OCI-LY1 (cell line): ENCODE measurements around the gene DTD2.
A peak's percentile ranks its signal among the peaks of the same experiment; 100 is the strongest.

ENCODE experiments used
- H2AFZ ChIP-seq: fragments of 200-600 bp; sonication (generic), shearing (Covaris generic); 2 replicates; pipeline ENCODE4 v1.6.0; 2014; ENCODE audit warnings: antibody characterized with exemption, mild to moderate bottlenecking, low read length
- H3F3A ChIP-seq: fragments of 200-600 bp; sonication (generic), shearing (Covaris generic); 2 replicates; pipeline ENCODE4 v1.6.0; 2014; ENCODE audit warnings: mild to moderate bottlenecking, antibody characterized with exemption, low read length, moderate library complexity; ENCODE audit not compliant: insufficient read depth
- H3K27ac ChIP-seq: fragments of 200-600 bp; sonication (generic); 2 replicates; pipeline ENCODE4 v1.5.1; 2014; ENCODE audit warnings: low read length, mixed run types, mild to moderate bottlenecking, low read depth; ENCODE audit not compliant: poor library complexity, severe bottlenecking
- H3K27me3 ChIP-seq: fragments of 200-600 bp; sonication (generic); 2 replicates; pipeline ENCODE4 v1.6.0; 2014; ENCODE audit warnings: antibody characterized with exemption, mild to moderate bottlenecking, low read length, moderate library complexity; ENCODE audit not compliant: insufficient read depth
- H3K36me3 ChIP-seq: fragments of 200-600 bp; sonication (generic); 2 replicates; pipeline ENCODE4 v1.6.1; 2014; ENCODE audit warnings: mild to moderate bottlenecking, antibody characterized with exemption, low read length, moderate library complexity, mixed read lengths; ENCODE audit not compliant: insufficient read depth
- H3K4me1 ChIP-seq: fragments of 200-600 bp; sonication (generic); 2 replicates; pipeline ENCODE4 v1.5.1; 2014; ENCODE audit warnings: mild to moderate bottlenecking, low read length, moderate library complexity; ENCODE audit not compliant: insufficient read depth, severe bottlenecking
- H3K4me2 ChIP-seq: fragments of 200-600 bp; sonication (generic), shearing (Covaris generic); 2 replicates; pipeline ENCODE4 v1.6.1; 2014; ENCODE audit warnings: low read length
- H3K4me3 ChIP-seq: fragments of 200-600 bp; sonication (generic); 2 replicates; pipeline ENCODE4 v1.5.1; 2014; ENCODE audit warnings: low read length, low read depth, mild to moderate bottlenecking, mixed read lengths; ENCODE audit not compliant: poor library complexity, severe bottlenecking
- H3K79me2 ChIP-seq: fragments of 200-600 bp; shearing (Covaris generic); 2 replicates; pipeline ENCODE4 v1.6.1; 2016; ENCODE audit warnings: mixed run types, low read length, mixed read lengths; ENCODE audit not compliant: insufficient read depth
- H3K9ac ChIP-seq: fragments of 200-600 bp; sonication (generic), shearing (Covaris generic); 2 replicates; pipeline ENCODE4 v1.6.1; 2014; ENCODE audit warnings: mild to moderate bottlenecking, low read length, mixed read lengths
- H3K9me2 ChIP-seq: fragments of 200-600 bp; sonication (generic), shearing (Covaris generic); 2 replicates; pipeline ENCODE4 v1.6.1; 2014; ENCODE audit warnings: low read depth, mild to moderate bottlenecking, low read length, mixed read lengths
- H3K9me3 ChIP-seq: fragments of 200-600 bp; shearing (Covaris generic); 2 replicates; pipeline ENCODE4 v1.6.1; 2014; ENCODE audit warnings: low read length, mixed read lengths
- H4K20me1 ChIP-seq: fragments of 200-600 bp; sonication (generic), shearing (Covaris generic); 2 replicates; pipeline ENCODE4 v1.6.0; 2016; ENCODE audit warnings: mild to moderate bottlenecking, low read length; ENCODE audit not compliant: insufficient read depth
- EZH2 ChIP-seq: fragments of 200-600 bp; sonication (generic), shearing (Covaris generic); IDR thresholded peaks from 2 replicates; pipeline ENCODE4 v1.8.0; 2017; ENCODE audit warnings: borderline replicate concordance, mixed run types, mild to moderate bottlenecking, antibody characterized with exemption, low read length, moderate library complexity, mixed read lengths
- TF ChIP-seq, protein P1 (sequence below): fragments of 200-600 bp; sonication (generic), shearing (Covaris generic); IDR thresholded peaks from 2 replicates; pipeline ENCODE4 v1.5.1; 2017; ENCODE audit warnings: mild to moderate bottlenecking, antibody characterized with exemption, low read length, moderate library complexity, mixed read lengths

Gene DTD2

GRCh38 chr14:31410048-31410650 is 47.2 kb downstream of the DTD2 start:
- H3K9ac ChIP-seq = peak overlapping the region; percentile 53
- H3K79me2 ChIP-seq = 0 out of 2 replicates have a peak, but pooled peaks cover 4% of the 10 kb centered on the region
- no peaks in the 10 kb centered on the region for H3K27me3 ChIP-seq
- H3K36me3 ChIP-seq = no peaks in the 10 kb centered on the region
- H3K4me1 ChIP-seq = peaks cover 33% of the 10 kb centered on the region
- H3K9me3 ChIP-seq = no peaks in the 10 kb centered on the region
- H3F3A ChIP-seq = no peaks in the 10 kb centered on the region
- H3K27ac ChIP-seq = peak overlapping the region; percentile 70
- TF ChIP-seq, protein P1, sequence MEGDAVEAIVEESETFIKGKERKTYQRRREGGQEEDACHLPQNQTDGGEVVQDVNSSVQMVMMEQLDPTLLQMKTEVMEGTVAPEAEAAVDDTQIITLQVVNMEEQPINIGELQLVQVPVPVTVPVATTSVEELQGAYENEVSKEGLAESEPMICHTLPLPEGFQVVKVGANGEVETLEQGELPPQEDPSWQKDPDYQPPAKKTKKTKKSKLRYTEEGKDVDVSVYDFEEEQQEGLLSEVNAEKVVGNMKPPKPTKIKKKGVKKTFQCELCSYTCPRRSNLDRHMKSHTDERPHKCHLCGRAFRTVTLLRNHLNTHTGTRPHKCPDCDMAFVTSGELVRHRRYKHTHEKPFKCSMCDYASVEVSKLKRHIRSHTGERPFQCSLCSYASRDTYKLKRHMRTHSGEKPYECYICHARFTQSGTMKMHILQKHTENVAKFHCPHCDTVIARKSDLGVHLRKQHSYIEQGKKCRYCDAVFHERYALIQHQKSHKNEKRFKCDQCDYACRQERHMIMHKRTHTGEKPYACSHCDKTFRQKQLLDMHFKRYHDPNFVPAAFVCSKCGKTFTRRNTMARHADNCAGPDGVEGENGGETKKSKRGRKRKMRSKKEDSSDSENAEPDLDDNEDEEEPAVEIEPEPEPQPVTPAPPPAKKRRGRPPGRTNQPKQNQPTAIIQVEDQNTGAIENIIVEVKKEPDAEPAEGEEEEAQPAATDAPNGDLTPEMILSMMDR = no peak
- no peak for TF ChIP-seq EZH2
- H3K4me2 ChIP-seq = peak overlapping the region; percentile 51
- no peaks in the 10 kb centered on the region for H4K20me1 ChIP-seq
- H2AFZ ChIP-seq = peak overlapping the region; percentile 29
- H3K4me3 ChIP-seq = peak overlapping the region; percentile 19
- no peaks in the 10 kb centered on the region for H3K9me2 ChIP-seq

GRCh38 chr14:31408421-31408820 is 48.9 kb downstream of the DTD2 start:
- Histone ChIP-seq H4K20me1 (no peaks in the 10 kb centered on the region), H3K4me1 (peaks cover 37% of the 10 kb centered on the region), H3K4me2 (no peak overlapping the region), H3K9me2 (no peaks in the 10 kb centered on the region), H3K36me3 (no peaks in the 10 kb centered on the region), H3F3A (no peaks in the 10 kb centered on the region), H3K27me3 (no peaks in the 10 kb centered on the region), H3K9ac (no peak overlapping the region), H3K79me2 (0 out of 2 replicates have a peak, but pooled peaks cover 4% of the 10 kb centered on the region), H3K27ac (no peak overlapping the region), H3K4me3 (no peak overlapping the region), H3K9me3 (no peaks in the 10 kb centered on the region), H2AFZ (no peak overlapping the region)
- TF ChIP-seq, protein P1 = no peak
- no peak for TF ChIP-seq EZH2

GRCh38 chr14:31405599-31406232 is 51.6 kb downstream of the DTD2 start:
- Histone ChIP-seq H3K36me3 (peaks cover 10% of the 10 kb centered on the region; the same call in 1 of the 2 replicates), H3K27me3 (no peaks in the 10 kb centered on the region), H3K4me3 (no peak overlapping the region), H3K79me2 (0 out of 2 replicates have a peak, but pooled peaks cover 4% of the 10 kb centered on the region), H3K4me2 (no peak overlapping the region; the same call in 1 of the 2 replicates), H3K9me3 (no peaks in the 10 kb centered on the region), H3F3A (no peaks in the 10 kb centered on the region), H3K9me2 (no peaks in the 10 kb centered on the region), H2AFZ (no peak overlapping the region), H4K20me1 (no peaks in the 10 kb centered on the region), H3K9ac (no peak overlapping the region), H3K4me1 (peaks cover 28% of the 10 kb centered on the region), H3K27ac (peak overlapping the region; percentile 20)
- TF ChIP-seq, protein P1 = no peak
- no peak for TF ChIP-seq EZH2
